ENCODE results near the gene C1QTNF1.

GRCh38 chr17:79053251-79053925 lies 29.4 kb downstream of the C1QTNF1 start:
- TF ChIP-seq CTCF (conservative IDR thresholded peaks at IDR 0.05; ENCODE audit: low read length) (no peak), EZH2phosphoT487 (IDR thresholded peaks at IDR 0.05; ENCODE audit: borderline replicate concordance, low read depth, low read length) (no peak)
